Tibial nerve (tissue), 4 donors: ENCODE measurements around the gene TOR3A.

ENCODE experiments used
- CTCF ChIP-seq, 5 experiments: fragments of 200-600 bp in 3 of 5; fragments of 450-650 bp in 2 of 5; sonication (generic) in 3 of 5; IDR thresholded peaks; one replicate each; pipeline ENCODE4 v1.5.1; 2016 to 2019; ENCODE audit warnings: antibody characterized with exemption in 5 of 5, mild to moderate bottlenecking in 3 of 5, moderate library complexity in 2 of 5
- EP300 ChIP-seq, 2 donors: sonication (generic); formaldehyde crosslinking; IDR thresholded peaks; one replicate each; pipeline ENCODE4 v1.6.1; 2017; ENCODE audit warnings: antibody characterized with exemption in 2 of 2, mild to moderate bottlenecking in 1 of 2
- POLR2A ChIP-seq, 2 donors: fragments of 450-650 bp; IDR thresholded peaks; one replicate each; pipeline ENCODE4 v1.6.1; 2017; ENCODE audit warnings: antibody characterized with exemption in 2 of 2, mild to moderate bottlenecking in 2 of 2, moderate library complexity in 2 of 2

GRCh38 chr1:179082999-179083335 lies 1.1 kb downstream of the TOR3A start:
- TF ChIP-seq CTCF (IDR thresholded peaks at IDR 0.05) (no peak), POLR2A (IDR thresholded peaks at IDR 0.05) (no peak), EP300 (IDR thresholded peaks at IDR 0.05) (no peak)
